Left lung (tissue), 10 donors: ENCODE measurements around the gene RALGPS2. TPM values are rescaled to one million over a fixed set of nuclear protein-coding genes. Genes with fewer than 3 reads are reported as not detected.

Experiments
- ATAC-seq: fragments of 200-7000 bp; cut with Tn5 transposase; one replicate; pipeline ENCODE4 v1.9.1; 2020; ENCODE audit warnings: moderate library complexity
- DNase-seq, 4 donors: peaks; one replicate each; pipeline ENCODE4 v3.0.0-alpha.2; 2013 to 2020
- H3K27ac ChIP-seq, 2 donors: fragments of 200-600 bp; sonication (generic) in 1 of 2; one replicate each; pipeline versions ENCODE4 v1.5.0 to v1.8.0; 2020 to 2021
- H3K27me3 ChIP-seq, 2 donors: fragments of 200-600 bp; sonication (generic) in 1 of 2; one replicate each; pipeline versions ENCODE4 v1.5.0 to v1.8.0; 2020 to 2021
- H3K36me3 ChIP-seq, 2 donors: fragments of 200-600 bp; sonication (generic) in 1 of 2; one replicate each; pipeline versions ENCODE4 v1.5.0 to v1.8.0; 2020 to 2021
- H3K4me1 ChIP-seq, 2 donors: fragments of 200-600 bp; one replicate each; pipeline ENCODE4 v1.8.0; 2021
- H3K4me3 ChIP-seq, 2 donors: fragments of 200-600 bp; sonication (generic) in 1 of 2; one replicate each; pipeline versions ENCODE4 v1.5.0 to v1.8.0; 2020 to 2021; ENCODE audit warnings: mild to moderate bottlenecking in 1 of 2
- H3K9me3 ChIP-seq, 2 donors: fragments of 200-600 bp; sonication (generic) in 1 of 2; one replicate each; pipeline versions ENCODE4 v1.5.0 to v1.8.0; 2020 to 2021
- intact Hi-C, 2 donors: fragments of 100-400 bp; cut with DNase I; formaldehyde crosslinking; loops; one replicate each; pipeline versions ENCODE4 v1.11.2 to v1.14.2; 2022
- polyA plus RNA-seq, 6 donors: library from polyadenylated mRNA; unstranded; fragments of 120-200 nt; gene quantifications; one replicate each; pipeline ENCODE4 v1.2.1, GENCODE V29; 2013; ENCODE audit not compliant: insufficient read length in 6 of 6
- total RNA-seq, 2 donors: library from RNA; stranded (reverse); fragmentation: NEBNext Ultra II Directional; extraction: Animal tissue kit (Norgen Biotek cat#: 25700); gene quantifications; one replicate each; pipeline ENCODE4 v1.2.1, GENCODE V29; 2021
- TF ChIP-seq, protein P1 (sequence below), 2 donors: fragments of 200-600 bp; sonication (generic) in 1 of 2; IDR thresholded peaks; one replicate each; pipeline versions ENCODE4 v1.5.0 to v1.8.0; 2021; ENCODE audit warnings: antibody characterized with exemption in 2 of 2
- donor health status: DM: no; HTN: yes; CAD: no.
- donor health status: DM: no; HTN: no; CAD: no.

RALGPS2 gene
- total and polyA plus RNA-seq, 8 donors, result 9.0 to 24.5 (median 20.9) TPM

DNA sequence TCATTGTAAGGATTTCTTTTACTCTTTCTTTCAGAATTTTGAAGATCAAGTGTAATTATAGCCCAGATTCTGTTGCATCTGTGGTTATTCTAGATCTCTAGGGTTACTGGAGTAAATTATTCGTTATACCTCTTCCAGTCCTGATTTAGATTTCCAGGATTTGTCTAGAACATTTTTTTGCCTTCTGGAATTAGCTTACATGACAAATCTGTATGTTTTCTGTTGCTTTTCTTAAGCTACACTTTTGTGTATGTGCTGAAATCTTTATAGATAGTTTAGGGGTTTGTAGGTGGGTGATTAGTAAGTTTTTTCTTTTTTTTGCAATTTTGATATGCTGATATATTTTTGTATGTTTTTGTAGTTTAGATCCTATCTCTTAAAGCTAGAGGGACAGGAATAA lies 13.7 kb downstream of the RALGPS2 start:
- H3K4me1 ChIP-seq, result no peaks in the 10 kb centered on the region
- no peaks in the 10 kb centered on the region for H3K9me3 ChIP-seq
- no peak for DNase-seq
- H3K27ac ChIP-seq, result no peak overlapping the region
- H3K27me3 ChIP-seq, result no peaks in the 10 kb centered on the region
- H3K36me3 ChIP-seq, result no peaks in the 10 kb centered on the region
- ATAC-seq, result no peak
- H3K4me3 ChIP-seq, result no peak overlapping the region
- TF ChIP-seq, protein P1, sequence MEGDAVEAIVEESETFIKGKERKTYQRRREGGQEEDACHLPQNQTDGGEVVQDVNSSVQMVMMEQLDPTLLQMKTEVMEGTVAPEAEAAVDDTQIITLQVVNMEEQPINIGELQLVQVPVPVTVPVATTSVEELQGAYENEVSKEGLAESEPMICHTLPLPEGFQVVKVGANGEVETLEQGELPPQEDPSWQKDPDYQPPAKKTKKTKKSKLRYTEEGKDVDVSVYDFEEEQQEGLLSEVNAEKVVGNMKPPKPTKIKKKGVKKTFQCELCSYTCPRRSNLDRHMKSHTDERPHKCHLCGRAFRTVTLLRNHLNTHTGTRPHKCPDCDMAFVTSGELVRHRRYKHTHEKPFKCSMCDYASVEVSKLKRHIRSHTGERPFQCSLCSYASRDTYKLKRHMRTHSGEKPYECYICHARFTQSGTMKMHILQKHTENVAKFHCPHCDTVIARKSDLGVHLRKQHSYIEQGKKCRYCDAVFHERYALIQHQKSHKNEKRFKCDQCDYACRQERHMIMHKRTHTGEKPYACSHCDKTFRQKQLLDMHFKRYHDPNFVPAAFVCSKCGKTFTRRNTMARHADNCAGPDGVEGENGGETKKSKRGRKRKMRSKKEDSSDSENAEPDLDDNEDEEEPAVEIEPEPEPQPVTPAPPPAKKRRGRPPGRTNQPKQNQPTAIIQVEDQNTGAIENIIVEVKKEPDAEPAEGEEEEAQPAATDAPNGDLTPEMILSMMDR (IDR thresholded peaks at IDR 0.05), result no peak
- intact Hi-C loops, result no loop called here

- TF ChIP-seq, protein P1 (IDR thresholded peaks at IDR 0.05), result no peak
- no peak for DNase-seq
Measured at GRCh38 chr1:178739285-178740045, 14.4 kb downstream of the RALGPS2 start.

DNA sequence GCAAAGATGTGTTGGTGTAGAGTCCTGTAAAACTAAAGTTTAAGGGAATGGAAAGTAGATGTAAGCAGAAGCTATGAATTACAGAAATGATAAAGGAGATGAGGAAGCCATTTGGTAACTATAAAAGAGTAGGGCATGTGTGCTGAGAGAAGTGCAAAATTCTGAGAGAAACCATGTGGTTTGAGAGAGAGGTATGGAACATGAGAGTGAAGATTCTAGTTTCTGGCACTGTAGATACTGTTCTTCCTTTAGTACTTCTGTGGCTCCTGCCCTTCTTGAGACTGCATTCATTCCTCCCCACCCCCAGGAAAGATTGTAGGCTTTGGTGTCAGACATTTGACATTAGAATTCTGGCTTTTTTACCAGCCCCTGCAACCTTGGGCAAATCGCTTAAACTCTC lies 15.4 kb downstream of the RALGPS2 start:
- H3K4me1 ChIP-seq, result no peaks in the 10 kb centered on the region
- no peak overlapping the region for H3K27ac ChIP-seq
- H3K27me3 ChIP-seq, result no peaks in the 10 kb centered on the region
- intact Hi-C loops, result no loop called here
- H3K9me3 ChIP-seq, result no peaks in the 10 kb centered on the region
- no peak overlapping the region for H3K4me3 ChIP-seq
- ATAC-seq (no peak), DNase-seq (no peak)
- TF ChIP-seq, protein P1 (IDR thresholded peaks at IDR 0.05), result no peak
- H3K36me3 ChIP-seq, result no peaks in the 10 kb centered on the region

More at GRCh38 chr1:178739285-178740045, 14.4 kb downstream of the RALGPS2 start:
- no peak overlapping the region for H3K4me3 ChIP-seq
- intact Hi-C loops, result no loop called here
- H3K36me3 ChIP-seq, result no peaks in the 10 kb centered on the region
- H3K27ac ChIP-seq, result no peak overlapping the region
- H3K27me3 ChIP-seq, result no peaks in the 10 kb centered on the region
- H3K4me1 ChIP-seq, result no peaks in the 10 kb centered on the region
- no peak for ATAC-seq
- H3K9me3 ChIP-seq, result no peaks in the 10 kb centered on the region

GRCh38 chr1:178740924-178741323 lies 15.9 kb downstream of the RALGPS2 start:
- H3K4me1 ChIP-seq, result no peaks in the 10 kb centered on the region
- no peak overlapping the region for H3K27ac ChIP-seq
- no peak for DNase-seq
- no peak overlapping the region for H3K4me3 ChIP-seq
- no peaks in the 10 kb centered on the region for H3K36me3 ChIP-seq
- ATAC-seq, result no peak
- H3K27me3 ChIP-seq, result no peaks in the 10 kb centered on the region
- no peaks in the 10 kb centered on the region for H3K9me3 ChIP-seq
- intact Hi-C loops, result no loop called here
- TF ChIP-seq, protein P1 (IDR thresholded peaks at IDR 0.05), result no peak

DNA sequence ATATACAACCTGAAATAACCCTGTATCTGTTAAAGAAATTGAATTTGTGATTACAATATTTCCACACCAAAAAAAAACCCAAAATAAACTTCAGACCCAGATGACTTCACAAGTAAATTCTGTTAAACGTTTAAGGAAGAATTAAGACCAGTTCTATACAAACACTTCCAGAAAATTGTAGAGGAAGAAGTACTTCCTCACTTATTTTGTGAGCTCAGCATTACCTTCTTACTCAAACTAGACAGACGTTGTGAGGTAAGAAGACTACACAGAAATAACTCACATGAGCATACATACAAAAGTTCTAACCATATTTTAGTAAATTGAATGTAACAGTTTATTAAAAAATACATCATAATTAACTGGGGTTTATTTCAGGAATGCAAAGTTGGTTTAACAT lies 18.8 kb downstream of the RALGPS2 start:
- Histone ChIP-seq H3K27me3 (no peaks in the 10 kb centered on the region), H3K4me1 (no peaks in the 10 kb centered on the region), H3K9me3 (no peaks in the 10 kb centered on the region), H3K4me3 (no peak overlapping the region), H3K27ac (no peak overlapping the region), H3K36me3 (no peaks in the 10 kb centered on the region)
- TF ChIP-seq, protein P1 (IDR thresholded peaks at IDR 0.05), result no peak
- ATAC-seq (no peak), DNase-seq (no peak)
- intact Hi-C loops, result no loop called here
